Endothelial cell of coronary artery (primary cell): ENCODE results near the gene C9orf57. TPM values are rescaled to one million over a fixed set of nuclear protein-coding genes. Genes with fewer than 3 reads are reported as not detected.

Experiments used
- total RNA-seq: library from RNA; depleted of rRNA; stranded (reverse); fragments of >200 nt; gene quantifications from 2 replicates; pipeline ENCODE4 v1.2.3, GENCODE V29; 2014

The C9orf57 gene, protein sequence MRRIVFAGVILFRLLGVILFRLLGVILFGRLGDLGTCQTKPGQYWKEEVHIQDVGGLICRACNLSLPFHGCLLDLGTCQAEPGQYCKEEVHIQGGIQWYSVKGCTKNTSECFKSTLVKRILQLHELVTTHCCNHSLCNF
- not detected in 2 replicates for total RNA-seq

DNA sequence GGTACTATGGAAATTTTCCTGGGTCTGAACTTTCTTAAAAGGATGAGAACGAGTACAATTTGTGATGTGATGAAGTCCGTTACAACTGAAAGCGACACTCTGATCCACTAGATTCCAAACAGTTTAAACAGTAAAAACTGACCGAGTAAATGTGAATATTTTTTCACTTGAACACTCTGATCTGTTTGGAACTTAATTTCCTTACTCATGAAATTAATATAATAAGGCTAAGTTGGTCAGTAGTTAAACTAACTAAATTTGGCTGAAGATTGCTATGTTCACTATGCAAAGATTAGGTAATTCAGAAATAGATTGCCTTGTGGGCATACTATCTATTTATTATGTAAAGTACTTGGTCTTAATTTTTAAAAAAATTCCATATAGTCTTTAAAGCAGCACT lies at the start of gene C9orf57:
Gene C9orf57, minus strand, starts transcription at position 101 of the 400 bp plus-strand sequence. CDS start 1,282 bp downstream, outside the sequence.

Other genes starting within 250 kb of the C9orf57 start
- 23.9 and 24.3 TPM in 2 replicates for gene ABHD17B, start 149.4 kb downstream of the C9orf57 start, total RNA-seq
- 11.0 and 14.7 TPM in 2 replicates for gene C9orf85, start 149.0 kb downstream of the C9orf57 start, total RNA-seq
- gene GDA, start 88.8 kb upstream of the C9orf57 start, total RNA-seq: not detected in 2 replicates